HCT116 (cell line): Measurements from ENCODE around the gene HOXC11. TPM values are rescaled to one million over a fixed set of nuclear protein-coding genes. Genes with fewer than 3 reads are reported as not detected.

Experiments used
- ATAC-seq: fragments of 200-7000 bp; cut with Tn5 transposase; 2 replicates; pipeline ENCODE4 v1.9.1; 2020; ENCODE audit warnings: mild to moderate bottlenecking, moderate library complexity
- BruUV-seq: library from RNA; stranded (reverse); fragments of 400-500 nt; replicated peaks from 2 replicates; lab custom pipeline; 2021; lab: Mats Ljungman, UMichigan
- CTCF ChIA-PET: fragments of 300-600 bp; sonication (Branson Sonifier 250); formaldehyde crosslinking; loops from one replicate; lab custom pipeline; 2021; ENCODE audit warnings: antibody characterized with exemption; lab: Charles Lee
- POLR2A ChIA-PET: fragments of 300-600, 350-600 bp; sonication (Branson Sonifier 250); formaldehyde crosslinking; loops from one replicate; lab custom pipeline; 2021; ENCODE audit warnings: antibody characterized with exemption; lab: Charles Lee
- RAD21 ChIA-PET, 2 experiments: fragments of 300-600 bp; sonication (Branson Sonifier 250); formaldehyde crosslinking; loops; one replicate each; lab custom pipeline; 2023; ENCODE audit warnings: low total read pairs in 2 of 2; ENCODE audit not compliant: uncharacterized antibody in 2 of 2, unreplicated experiment in 2 of 2, low non-redundant PET in 1 of 2; lab: Charles Lee
- DNase-seq: peaks from one replicate; pipeline ENCODE4 v3.0.0-alpha.2; 2010; ENCODE audit warnings: low read depth, low spot score
- H2AFZ ChIP-seq: fragments of 200-600 bp; shearing (Covaris generic), sonication (generic); 2 replicates; pipeline ENCODE4 v1.6.1; 2017; ENCODE audit warnings: low read depth, mixed run types, mixed read lengths, antibody characterized with exemption, low read length; ENCODE audit not compliant: poor library complexity, severe bottlenecking
- H3K27ac ChIP-seq: 2 replicates; pipeline ENCODE4 v1.5.1; 2012; ENCODE audit warnings: low read depth, low read length
- H3K27me3 ChIP-seq: fragments of 200-600 bp; sonication (generic); 2 replicates; pipeline ENCODE4 v1.6.1; 2016; ENCODE audit warnings: mixed run types, low read length, mixed read lengths; ENCODE audit not compliant: insufficient read depth
- H3K36me3 ChIP-seq, 2 experiments: fragments of 200-500 bp in 1 of 2; fragments of 200-600 bp in 1 of 2; sonication (Bioruptor generic) in 1 of 2; sonication (generic) in 1 of 2; 2 replicates each; pipeline versions ENCODE4 v1.5.1 to v1.6.1; 2014 to 2016; ENCODE audit warnings: low read length in 2 of 2, inconsistent platforms in 1 of 2, mixed read lengths in 1 of 2, mixed run types in 1 of 2; ENCODE audit not compliant: insufficient read depth in 2 of 2, control insufficient read depth in 1 of 2
- H3K4me1 ChIP-seq, 2 experiments: fragments of 200-600 bp in 1 of 2; sonication (generic) in 1 of 2; 2 replicates each; pipeline versions ENCODE4 v1.5.1 to v1.6.1; 2012 to 2017; ENCODE audit warnings: low read length in 2 of 2, inconsistent platforms in 1 of 2, mild to moderate bottlenecking in 1 of 2, mixed read lengths in 1 of 2, mixed run types in 1 of 2, moderate library complexity in 1 of 2; ENCODE audit not compliant: insufficient read depth in 2 of 2, control insufficient read depth in 1 of 2
- H3K4me2 ChIP-seq: fragments of 200-600 bp; sonication (generic); 2 replicates; pipeline ENCODE4 v1.6.1; 2017; ENCODE audit warnings: mixed run types, low read length, mixed read lengths
- H3K4me3 ChIP-seq, 2 experiments: fragments of 200-600 bp in 1 of 2; sonication (generic) in 1 of 2; replicated peaks in 1 of 2; 2 replicates each; pipeline ENCODE4 v1.5.1; 2011 to 2016; ENCODE audit warnings: low read length in 2 of 2, control low read depth in 1 of 2, low read depth in 1 of 2, mild to moderate bottlenecking in 1 of 2, mixed read lengths in 1 of 2, mixed run types in 1 of 2
- H3K79me2 ChIP-seq: fragments of 200-600 bp; sonication (generic); 2 replicates; pipeline ENCODE4 v1.6.1; 2017; ENCODE audit warnings: mild to moderate bottlenecking, mixed run types, low read length, moderate library complexity, mixed read lengths; ENCODE audit not compliant: insufficient read depth
- H3K9ac ChIP-seq: fragments of 200-600 bp; sonication (generic); 2 replicates; pipeline ENCODE4 v1.6.1; 2016; ENCODE audit warnings: low read length, mixed read lengths
- H3K9me2 ChIP-seq: fragments of 200-600 bp; sonication (generic), shearing (Covaris generic); 2 replicates; pipeline ENCODE4 v1.6.1; 2017; ENCODE audit warnings: mixed run types, mild to moderate bottlenecking, moderate library complexity; ENCODE audit not compliant: insufficient read depth
- H3K9me3 ChIP-seq, 2 experiments: fragments of 200-500 bp in 1 of 2; fragments of 200-600 bp in 1 of 2; sonication (Bioruptor generic) in 1 of 2; sonication (generic) in 1 of 2; 2 replicates each; pipeline ENCODE4 v1.6.1; 2014 to 2017; ENCODE audit warnings: low read length in 2 of 2, mixed read lengths in 2 of 2, inconsistent platforms in 1 of 2, low read depth in 1 of 2, mild to moderate bottlenecking in 1 of 2, mixed run types in 1 of 2, moderate library complexity in 1 of 2; ENCODE audit not compliant: control insufficient read depth in 1 of 2, insufficient read depth in 1 of 2
- H4K20me1 ChIP-seq: fragments of 200-600 bp; sonication (generic), shearing (Covaris generic); 2 replicates; pipeline ENCODE4 v1.6.1; 2017; ENCODE audit warnings: mixed run types, mild to moderate bottlenecking, moderate library complexity; ENCODE audit not compliant: insufficient read depth
- CEBPB ChIP-seq: IDR thresholded peaks from 2 replicates; pipeline ENCODE4 v1.6.1; 2012; ENCODE audit warnings: low read depth
- FOSL1 ChIP-seq: IDR thresholded peaks from 2 replicates; pipeline ENCODE4 v1.6.1; 2012; ENCODE audit warnings: low read depth
- MAX ChIP-seq: IDR thresholded peaks from 2 replicates; pipeline ENCODE4 v1.6.1; 2012
- POLR2A ChIP-seq: IDR thresholded peaks from 2 replicates; pipeline ENCODE4 v1.7.0; 2011; ENCODE audit warnings: borderline replicate concordance; ENCODE audit not compliant: insufficient read depth, insufficient read length; ENCODE audit errors: extremely low read depth
- POLR2AphosphoS5 ChIP-seq: IDR thresholded peaks from 2 replicates; pipeline ENCODE4 v1.6.1; 2011; ENCODE audit warnings: mild to moderate bottlenecking, low read depth, low read length, moderate library complexity
- RAD21 ChIP-seq: IDR thresholded peaks from 2 replicates; pipeline ENCODE4 v1.6.1; 2012; ENCODE audit warnings: low read depth, mild to moderate bottlenecking
- SIN3A ChIP-seq: IDR thresholded peaks from 2 replicates; pipeline ENCODE4 v1.6.1; 2012; ENCODE audit warnings: low read depth
- SP1 ChIP-seq: IDR thresholded peaks from 2 replicates; pipeline ENCODE4 v1.6.1; 2012; ENCODE audit warnings: low read depth
- TCF7L2 ChIP-seq: IDR thresholded peaks from 2 replicates; pipeline ENCODE4 v1.7.0; 2011; ENCODE audit warnings: borderline replicate concordance, inconsistent platforms; ENCODE audit not compliant: insufficient read depth, insufficient read length; ENCODE audit errors: extremely low read depth
- YY1 ChIP-seq: IDR thresholded peaks from 2 replicates; pipeline ENCODE4 v1.6.1; 2011; ENCODE audit warnings: low read length, low read depth, moderate library complexity, mild to moderate bottlenecking; ENCODE audit not compliant: insufficient replicate concordance; ENCODE audit errors: extremely low read depth
- intact Hi-C: fragments of 100-400 bp; cut with micrococcal nuclease; formaldehyde crosslinking; loops from 2 replicates; pipeline ENCODE4 v1.10.0; 2022
- total RNA-seq: library from RNA; stranded (reverse); gene quantifications from one replicate; pipeline ENCODE4 v1.2.1, GENCODE V29; 2021; ENCODE audit not compliant: unreplicated experiment
- TF ChIP-seq, protein P1 (sequence below): IDR thresholded peaks from 2 replicates; pipeline ENCODE4 v1.6.1; 2011; ENCODE audit warnings: mild to moderate bottlenecking, low read length, moderate library complexity; ENCODE audit not compliant: insufficient replicate concordance; ENCODE audit errors: extremely low read depth
- TF ChIP-seq, protein P2 (sequence below), 3 experiments: fragments of 200-600 bp in 1 of 3; sonication (generic) in 1 of 3; IDR thresholded peaks in 2 of 3; conservative IDR thresholded peaks in 1 of 3; 2 replicates each; pipeline ENCODE4 v1.5.1; 2012 to 2017; ENCODE audit warnings: low read depth in 2 of 3, low read length in 2 of 3, antibody characterized with exemption in 1 of 3, borderline replicate concordance in 1 of 3, control low read depth in 1 of 3, mild to moderate bottlenecking in 1 of 3, mixed read lengths in 1 of 3, mixed run types in 1 of 3, moderate library complexity in 1 of 3; ENCODE audit not compliant: insufficient read depth in 1 of 3

The HOXC11 gene
- total RNA-seq, 1 experiment from 2014 or later, result 0.22 TPM

DNA sequence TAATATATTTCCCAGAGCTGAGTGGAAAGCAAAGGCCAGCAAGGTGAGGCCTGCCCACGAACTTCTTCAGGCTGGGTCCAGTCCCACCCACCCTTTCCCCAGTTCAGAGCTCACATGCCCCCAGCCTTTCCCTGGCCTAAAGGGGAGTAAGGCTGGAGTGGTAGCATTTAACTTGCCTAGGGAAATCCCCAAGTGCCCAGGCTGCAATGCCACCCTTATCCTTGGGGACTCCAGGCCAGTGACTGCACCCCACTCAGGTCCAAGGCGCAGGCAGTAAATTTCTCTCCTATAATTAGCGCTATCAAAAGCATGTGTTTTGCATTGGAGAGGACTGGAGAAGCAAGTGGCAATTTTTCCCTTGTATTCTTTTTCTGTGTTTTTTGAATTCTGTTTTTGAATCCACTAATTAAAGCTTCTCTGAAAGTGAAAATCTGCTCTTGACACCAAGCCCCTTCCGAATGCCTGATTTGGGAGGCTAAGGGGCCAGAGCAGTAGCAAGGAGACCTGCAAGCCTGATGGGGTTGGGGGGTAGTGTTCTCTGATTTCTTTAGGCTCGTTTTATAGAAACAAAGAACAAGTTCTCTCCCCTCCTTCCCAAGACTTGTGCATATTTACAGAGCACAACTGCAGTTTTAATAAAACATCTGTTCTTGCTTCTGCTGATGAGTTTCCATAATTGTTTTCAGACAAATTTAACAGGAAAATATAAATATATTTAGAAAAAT, 51.8 kb downstream of the HOXC11 start:
- Histone ChIP-seq H3K27ac (no peak overlapping the region), H3K4me2 (no peak overlapping the region), H2AFZ (no peak overlapping the region), H3K4me3 (no peak overlapping the region), H3K9me2 (no peaks in the 10 kb centered on the region), H3K4me1 (peaks cover 7 to 17% of the 10 kb centered on the region in 2 experiments; a peak in 3 of 4 replicates), H3K9ac (no peak overlapping the region), H3K27me3 (no peaks in the 10 kb centered on the region), H3K9me3 (no peaks in the 10 kb centered on the region), H3K36me3 (no peaks in the 10 kb centered on the region), H4K20me1 (no peaks in the 10 kb centered on the region), H3K79me2 (no peaks in the 10 kb centered on the region)
- ChIA-PET RAD21 (no interaction called here), POLR2A (interaction anchor here (0.6 kb wide), 1 partner anchor 30 kb away, joined by 8 read pairs; no protein-coding TSS in a partner anchor), CTCF (interaction anchor here (0.6 to 5.3 kb wide), 5 partner anchors 8 to 195 kb away, joined by 3 to 38 read pairs (median 3); partner anchors contain the start of genes HOXC5 and HOXC9)
- DNase-seq (no peak), ATAC-seq (no peak)
- BruUV-seq, result no TSS peak
- intact Hi-C loops, result no loop called here
- TF ChIP-seq RAD21 (no peak), SP1 (no peak)

DNA sequence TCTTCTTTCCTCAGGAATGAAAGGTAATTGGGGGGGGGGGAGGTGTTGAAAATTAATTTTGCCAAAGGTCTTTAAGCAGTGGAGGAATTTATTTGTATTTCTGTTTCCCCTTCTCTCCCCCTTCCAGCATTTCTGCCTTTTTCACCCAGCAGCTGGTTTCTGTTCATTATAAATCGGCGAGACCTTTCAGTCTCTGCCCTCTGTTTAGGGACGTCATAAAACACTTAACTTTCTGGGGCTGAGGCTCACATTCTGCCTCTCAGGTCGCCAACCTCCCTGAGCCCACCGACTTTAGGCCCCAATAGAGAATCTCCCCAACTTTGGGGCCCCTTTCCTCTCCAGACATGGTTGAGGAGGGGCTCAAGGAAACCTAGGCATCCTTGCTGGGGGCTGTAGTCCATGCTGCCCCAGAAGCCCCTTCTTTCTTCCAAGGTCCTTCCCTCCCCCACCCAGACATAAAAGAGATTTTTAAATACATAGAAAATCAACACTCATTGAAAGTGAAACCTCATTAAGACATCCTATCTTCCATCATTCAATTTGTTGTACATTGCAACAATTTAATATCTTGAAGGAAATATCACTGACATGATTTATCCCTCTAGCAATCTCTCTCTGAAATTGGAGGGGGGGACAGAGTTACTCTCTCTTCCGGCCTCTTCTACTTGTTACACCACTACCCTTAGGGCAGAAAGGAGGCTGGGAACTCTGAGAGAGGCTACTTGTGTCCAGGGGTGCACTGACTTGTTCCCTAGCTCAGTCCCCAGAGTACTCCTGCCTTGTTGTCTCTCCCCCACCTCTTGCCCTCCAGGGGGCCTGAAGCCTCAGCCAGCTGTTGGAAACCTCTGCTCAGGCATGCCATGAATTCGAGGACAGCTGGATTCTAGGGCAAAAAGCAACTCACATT, 52.8 kb downstream of the HOXC11 start:
- H3K27ac ChIP-seq, result no peak overlapping the region
- no peaks in the 10 kb centered on the region for H3K36me3 ChIP-seq
- H4K20me1 ChIP-seq, result no peaks in the 10 kb centered on the region
- no peaks in the 10 kb centered on the region for H3K9me2 ChIP-seq
- no peak overlapping the region for H2AFZ ChIP-seq
- H3K4me1 ChIP-seq, result peaks cover 7 to 13% of the 10 kb centered on the region in 2 experiments; a peak in 3 of 4 replicates
- DNase-seq, result no peak
- ATAC-seq, result no peak
- no peaks in the 10 kb centered on the region for H3K79me2 ChIP-seq
- RAD21 ChIA-PET, result no interaction called here
- no TSS peak for BruUV-seq
- H3K27me3 ChIP-seq, result no peaks in the 10 kb centered on the region
- no peaks in the 10 kb centered on the region for H3K9me3 ChIP-seq
- POLR2A ChIA-PET, result interaction anchor here (0.6 kb wide), 1 partner anchor 8 kb away, joined by 3 read pairs; no protein-coding TSS in a partner anchor
- H3K4me2 ChIP-seq, result no peak overlapping the region
- no peak overlapping the region for H3K4me3 ChIP-seq
- intact Hi-C loops, result no loop called here
- CTCF ChIA-PET, result interaction anchor here (0.6 to 1.0 kb wide), 2 partner anchors 180 to 194 kb away, joined by 3 read pairs; no protein-coding TSS in a partner anchor
- no peak overlapping the region for H3K9ac ChIP-seq
- TF ChIP-seq RAD21 (no peak), CEBPB (no peak), TCF7L2 (no peak), SIN3A (no peak), FOSL1 (no peak), YY1 (no peak), MAX (no peak), POLR2A (no peak), POLR2AphosphoS5 (no peak)
- TF ChIP-seq, protein P1, sequence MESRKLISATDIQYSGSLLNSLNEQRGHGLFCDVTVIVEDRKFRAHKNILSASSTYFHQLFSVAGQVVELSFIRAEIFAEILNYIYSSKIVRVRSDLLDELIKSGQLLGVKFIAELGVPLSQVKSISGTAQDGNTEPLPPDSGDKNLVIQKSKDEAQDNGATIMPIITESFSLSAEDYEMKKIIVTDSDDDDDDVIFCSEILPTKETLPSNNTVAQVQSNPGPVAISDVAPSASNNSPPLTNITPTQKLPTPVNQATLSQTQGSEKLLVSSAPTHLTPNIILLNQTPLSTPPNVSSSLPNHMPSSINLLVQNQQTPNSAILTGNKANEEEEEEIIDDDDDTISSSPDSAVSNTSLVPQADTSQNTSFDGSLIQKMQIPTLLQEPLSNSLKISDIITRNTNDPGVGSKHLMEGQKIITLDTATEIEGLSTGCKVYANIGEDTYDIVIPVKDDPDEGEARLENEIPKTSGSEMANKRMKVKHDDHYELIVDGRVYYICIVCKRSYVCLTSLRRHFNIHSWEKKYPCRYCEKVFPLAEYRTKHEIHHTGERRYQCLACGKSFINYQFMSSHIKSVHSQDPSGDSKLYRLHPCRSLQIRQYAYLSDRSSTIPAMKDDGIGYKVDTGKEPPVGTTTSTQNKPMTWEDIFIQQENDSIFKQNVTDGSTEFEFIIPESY, result no peak
- TF ChIP-seq, protein P2, sequence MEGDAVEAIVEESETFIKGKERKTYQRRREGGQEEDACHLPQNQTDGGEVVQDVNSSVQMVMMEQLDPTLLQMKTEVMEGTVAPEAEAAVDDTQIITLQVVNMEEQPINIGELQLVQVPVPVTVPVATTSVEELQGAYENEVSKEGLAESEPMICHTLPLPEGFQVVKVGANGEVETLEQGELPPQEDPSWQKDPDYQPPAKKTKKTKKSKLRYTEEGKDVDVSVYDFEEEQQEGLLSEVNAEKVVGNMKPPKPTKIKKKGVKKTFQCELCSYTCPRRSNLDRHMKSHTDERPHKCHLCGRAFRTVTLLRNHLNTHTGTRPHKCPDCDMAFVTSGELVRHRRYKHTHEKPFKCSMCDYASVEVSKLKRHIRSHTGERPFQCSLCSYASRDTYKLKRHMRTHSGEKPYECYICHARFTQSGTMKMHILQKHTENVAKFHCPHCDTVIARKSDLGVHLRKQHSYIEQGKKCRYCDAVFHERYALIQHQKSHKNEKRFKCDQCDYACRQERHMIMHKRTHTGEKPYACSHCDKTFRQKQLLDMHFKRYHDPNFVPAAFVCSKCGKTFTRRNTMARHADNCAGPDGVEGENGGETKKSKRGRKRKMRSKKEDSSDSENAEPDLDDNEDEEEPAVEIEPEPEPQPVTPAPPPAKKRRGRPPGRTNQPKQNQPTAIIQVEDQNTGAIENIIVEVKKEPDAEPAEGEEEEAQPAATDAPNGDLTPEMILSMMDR (IDR thresholded peaks at IDR 0.05 in 2 of 3, conservative IDR thresholded peaks at IDR 0.05 in 1 of 3; ENCODE audit: borderline replicate concordance in 1 of 3, insufficient read depth in 1 of 3, low read depth in 2 of 3, low read length in 2 of 3), result no peak
